GM19025 (cell line): Measurements from ENCODE around the gene GOT1.
A peak's percentile ranks its signal among the peaks of the same experiment; 100 is the strongest.

Experiments used
- ATAC-seq: cut with Tn5 transposase; IDR thresholded peaks from one replicate; pipeline ENCODE4 v1.9.1; 2021; ENCODE audit warnings: mild to moderate bottlenecking, low read depth, moderate library complexity; ENCODE audit not compliant: unreplicated experiment

GOT1 gene

GRCh38 chr10:99403674-99404073 lies 26.8 kb downstream of the GOT1 start:
- ATAC-seq, result no peak

DNA sequence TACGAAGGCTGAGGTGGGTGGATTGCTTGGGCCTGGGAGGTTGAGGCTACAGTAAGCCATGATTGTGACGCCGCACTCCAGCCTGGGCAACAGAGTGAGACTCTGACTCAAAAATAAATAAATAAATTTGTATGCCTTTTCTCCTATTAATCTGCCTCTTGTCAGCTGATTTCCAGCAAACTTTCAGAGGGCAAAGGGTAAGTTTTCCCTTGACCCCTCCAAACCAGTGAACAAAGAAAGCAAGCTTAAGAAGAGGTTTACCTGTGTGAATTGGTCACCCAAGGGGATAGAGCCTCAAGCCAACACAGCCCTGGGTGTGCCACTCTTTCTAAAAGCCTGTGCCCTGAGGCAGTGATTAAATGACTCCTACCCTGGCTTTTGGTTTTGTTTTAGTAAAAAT lies 30.8 kb downstream of the GOT1 start:
- no peak for ATAC-seq

DNA sequence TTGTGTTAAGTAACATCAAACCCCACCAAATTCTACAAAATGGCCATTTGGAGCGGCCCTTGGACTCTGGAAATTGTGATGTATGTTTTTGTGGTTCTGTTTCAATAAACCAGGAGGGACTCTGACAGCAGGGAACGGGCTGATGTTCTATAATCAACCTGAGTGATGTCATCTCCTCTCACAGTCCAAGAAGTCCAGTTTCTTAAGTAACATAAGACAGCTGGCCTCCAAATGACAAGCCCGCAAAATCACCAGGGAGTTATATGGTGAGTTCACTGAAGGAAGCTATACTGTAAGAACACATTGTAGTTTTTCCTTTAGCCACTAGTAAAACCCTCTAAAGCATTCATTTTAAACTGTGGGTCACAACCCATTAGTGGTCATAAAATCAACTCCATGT lies 34.0 kb downstream of the GOT1 start:
- no peak for ATAC-seq

- no peak for ATAC-seq
Observed at GRCh38 chr10:99395750-99396445, 34.5 kb downstream of the GOT1 start.

DNA sequence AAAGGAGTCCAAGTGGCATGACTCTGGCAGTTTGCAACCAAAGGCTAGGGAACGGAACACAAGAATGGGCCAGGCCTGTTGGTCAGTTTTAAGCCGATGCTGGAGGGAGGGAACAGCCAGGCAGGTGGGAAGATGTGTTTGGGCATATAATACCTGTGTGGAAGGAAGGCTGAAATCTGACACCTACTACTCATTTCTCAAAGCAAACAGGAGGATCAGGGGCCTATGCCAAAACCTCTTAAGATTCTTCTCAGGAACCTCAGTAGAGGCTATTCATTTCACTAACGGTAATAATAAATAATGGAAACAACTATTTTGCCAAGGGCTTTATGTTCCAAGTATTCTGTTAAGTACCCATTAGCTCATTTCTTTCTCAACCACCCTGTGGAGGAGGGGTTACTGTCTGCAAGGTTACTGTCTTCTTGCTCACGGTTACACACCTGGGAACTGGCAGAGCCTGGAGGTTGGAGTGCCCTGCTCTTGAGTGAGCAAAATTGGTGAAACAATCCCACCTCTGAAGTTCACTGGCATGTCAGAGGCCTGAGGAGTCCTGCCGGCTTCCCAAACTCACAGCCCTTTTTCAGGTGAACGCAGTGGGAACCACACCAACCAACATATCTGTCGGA lies 35.5 kb downstream of the GOT1 start:
- ATAC-seq, result no peak

DNA sequence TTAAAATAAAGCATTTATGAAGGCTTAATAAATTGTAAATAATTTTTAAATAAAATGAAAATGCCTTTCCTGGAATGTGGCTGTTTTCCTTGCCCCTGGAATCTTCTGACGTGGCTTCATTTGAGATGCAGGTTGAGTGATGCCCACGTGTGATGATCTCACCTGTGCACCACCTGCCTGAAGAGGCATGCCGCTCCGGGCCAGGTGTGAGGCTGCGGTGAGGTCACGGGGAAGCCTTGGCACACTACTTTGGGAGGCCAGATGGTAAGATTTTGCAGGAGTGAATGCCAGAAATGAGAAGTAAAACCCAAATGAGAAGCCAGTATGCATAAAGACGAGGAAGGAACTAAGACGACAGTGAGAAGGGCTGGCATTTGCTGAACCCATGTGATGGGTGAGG lies 36.2 kb downstream of the GOT1 start:
- ATAC-seq, result no peak

- no peak for ATAC-seq
Observed at GRCh38 chr10:99393683-99394082, 36.7 kb downstream of the GOT1 start.

DNA sequence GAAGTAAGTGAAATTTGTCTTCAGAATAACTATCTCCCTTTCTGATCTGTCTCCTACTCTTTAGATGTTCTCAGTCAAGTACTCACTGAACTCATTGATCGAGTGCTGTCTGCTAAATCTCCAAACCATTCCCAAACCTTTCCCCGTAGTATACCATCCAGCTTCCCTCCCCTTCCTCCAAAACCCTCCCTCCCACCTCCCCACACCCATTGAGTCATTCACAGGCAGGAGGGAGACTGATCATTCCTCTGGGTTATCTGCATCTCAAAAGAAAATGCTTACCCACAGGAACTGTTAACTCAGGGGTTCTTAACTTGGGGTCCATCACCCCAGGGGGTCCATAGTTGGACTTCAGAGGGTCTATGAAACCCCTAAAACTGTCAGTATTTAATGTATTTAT lies 37.4 kb downstream of the GOT1 start:
- no peak for ATAC-seq

GRCh38 chr10:99391346-99391745 lies 39.1 kb downstream of the GOT1 start:
- no peak for ATAC-seq

GRCh38 chr10:99389729-99390480 lies 40.5 kb downstream of the GOT1 start:
- no peak for ATAC-seq

- no peak for ATAC-seq
Observed at GRCh38 chr10:99387541-99387940, 42.9 kb downstream of the GOT1 start.

DNA sequence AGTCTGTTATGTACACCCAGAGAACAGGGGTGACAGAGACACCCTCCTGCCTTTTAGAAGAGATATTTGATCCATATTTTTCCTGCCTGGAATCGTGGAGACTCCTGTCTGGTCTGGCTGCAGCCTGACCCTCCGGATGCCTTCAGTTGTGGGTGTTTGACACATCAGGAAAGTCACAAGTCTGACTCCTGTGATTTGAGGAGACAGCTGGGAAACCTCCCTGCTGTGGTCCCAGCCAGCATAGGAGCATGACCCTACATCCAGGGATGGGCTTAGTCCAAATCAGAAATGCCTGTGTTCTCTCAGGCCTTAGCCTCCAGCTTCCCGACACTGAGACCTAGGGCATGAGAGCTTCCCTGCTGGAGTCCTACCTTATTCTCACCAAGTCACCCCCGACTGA lies 43.4 kb downstream of the GOT1 start:
- no peak for ATAC-seq

- ATAC-seq, result no peak
Observed at GRCh38 chr10:99382176-99382575, 48.2 kb downstream of the GOT1 start.

- no peak for ATAC-seq
Observed at GRCh38 chr10:99375426-99375825, 55.0 kb downstream of the GOT1 start.

GRCh38 chr10:99374972-99375371 lies 55.5 kb downstream of the GOT1 start:
- no peak for ATAC-seq

DNA sequence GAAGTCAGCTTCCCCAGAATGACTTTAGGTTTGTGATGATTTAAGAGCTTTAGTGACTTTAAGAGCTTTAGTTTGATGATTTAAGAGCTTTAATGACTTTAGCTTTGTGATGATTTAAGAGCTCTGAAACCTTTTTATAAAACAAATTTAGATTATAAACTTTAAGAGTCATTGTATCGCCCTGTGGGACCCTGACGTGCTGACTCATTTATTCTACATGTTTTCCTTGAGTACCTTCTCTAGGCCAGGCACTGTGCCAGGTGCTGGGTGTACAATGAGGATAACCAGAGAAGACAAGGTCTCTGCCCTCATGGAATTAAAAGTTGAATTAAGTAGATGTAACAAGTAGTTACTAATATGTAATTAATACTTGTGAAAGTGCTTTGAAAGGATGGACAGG lies 55.9 kb downstream of the GOT1 start:
- no peak for ATAC-seq

- ATAC-seq, result no peak
Observed at GRCh38 chr10:99372546-99373271, 57.7 kb downstream of the GOT1 start.

GRCh38 chr10:99370993-99371392 lies 59.4 kb downstream of the GOT1 start:
- peak; percentile 90 for ATAC-seq

DNA sequence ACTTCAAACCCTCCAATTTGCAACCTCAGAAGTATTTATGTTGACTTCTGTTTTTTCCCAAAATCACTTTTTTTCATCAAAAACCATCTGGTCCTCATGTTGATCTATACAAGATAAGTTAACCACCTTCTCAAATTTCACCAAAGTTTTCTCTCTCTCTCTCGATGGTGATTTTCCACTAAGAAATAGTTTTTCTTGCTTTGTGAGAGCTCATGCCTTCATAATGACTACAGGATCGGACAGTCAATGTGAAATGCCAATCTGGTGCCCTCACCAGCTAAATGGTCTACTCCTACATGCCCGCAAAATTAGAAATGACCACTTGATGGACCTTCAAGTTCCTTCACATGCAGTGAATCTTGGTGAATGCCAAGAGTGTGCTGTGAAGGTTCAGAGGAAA lies 60.9 kb downstream of the GOT1 start:
- ATAC-seq, result no peak

GRCh38 chr10:99369126-99369525 lies 61.3 kb downstream of the GOT1 start:
- ATAC-seq, result no peak

DNA sequence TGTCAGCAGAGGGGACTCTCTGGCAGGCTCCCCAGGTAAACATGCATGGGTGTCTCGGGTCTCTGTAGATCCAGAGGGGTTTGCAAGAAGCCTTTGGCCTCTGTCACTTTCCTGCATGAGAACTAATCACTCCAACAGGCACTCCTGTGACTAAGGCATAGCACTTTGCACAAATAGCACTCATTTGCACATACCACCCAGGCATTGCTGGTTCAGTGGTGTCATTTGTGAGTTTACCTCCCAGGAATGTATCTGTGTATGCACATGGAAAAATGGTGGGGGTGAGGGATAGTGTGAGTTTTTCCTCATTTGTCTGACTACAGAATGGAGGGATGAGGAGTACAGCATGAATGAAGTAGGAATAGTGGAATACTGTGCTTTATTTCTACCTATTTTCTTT lies 61.8 kb downstream of the GOT1 start:
- no peak for ATAC-seq
